ENCODE data around the gene ARHGAP28. TPM values are rescaled to one million over a fixed set of nuclear protein-coding genes. Genes with fewer than 3 reads are reported as not detected.
"Not testable (repeated sequence)": the region's sequence is repeated elsewhere in the genome, so short reads cannot be mapped to it uniquely, and the experiment has no call there.

ARHGAP28 gene
- total RNA-seq, 6 donors from 2014 or later: 4.1 to 18.9 (median 11.3) TPM

DNA sequence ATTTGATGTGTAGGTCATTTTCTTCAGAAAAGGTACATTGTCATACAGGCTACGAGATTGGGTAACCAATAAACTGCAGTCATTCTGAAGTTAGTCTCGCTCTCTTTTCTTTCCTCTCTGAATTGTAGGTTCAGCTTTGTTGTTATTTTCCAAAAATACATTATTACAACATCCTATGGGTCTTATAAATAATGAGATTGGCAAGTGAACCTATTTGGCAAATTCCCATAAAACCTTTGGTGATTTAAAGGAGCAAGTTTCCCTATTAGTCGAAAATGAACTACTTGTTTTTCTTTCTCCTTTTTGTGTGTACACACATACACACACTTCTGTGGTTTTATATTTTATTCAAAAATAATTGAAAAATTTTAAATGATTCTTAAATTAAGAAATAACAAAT lies 67.0 kb downstream of the ARHGAP28 start:
- DNase-seq: no peak
- Histone ChIP-seq H3K36me3 (no peaks in the 10 kb centered on the region), H3K4me3 (no peak overlapping the region), H3K27me3 (no peaks in the 10 kb centered on the region), H3K4me1 (no peaks in the 10 kb centered on the region), H3K27ac (no peak overlapping the region), H3K9me3 (no peaks in the 10 kb centered on the region)
- WGBS, 2 donors: 78 to 88% methylated on average over 3 of the region's 3 CpGs
- TF ChIP-seq EP300 (IDR thresholded peaks at IDR 0.05) (no peak), POLR2AphosphoS5 (IDR thresholded peaks at IDR 0.05) (no peak), POLR2A (IDR thresholded peaks at IDR 0.05) (no peak)
- TF ChIP-seq, protein P1, sequence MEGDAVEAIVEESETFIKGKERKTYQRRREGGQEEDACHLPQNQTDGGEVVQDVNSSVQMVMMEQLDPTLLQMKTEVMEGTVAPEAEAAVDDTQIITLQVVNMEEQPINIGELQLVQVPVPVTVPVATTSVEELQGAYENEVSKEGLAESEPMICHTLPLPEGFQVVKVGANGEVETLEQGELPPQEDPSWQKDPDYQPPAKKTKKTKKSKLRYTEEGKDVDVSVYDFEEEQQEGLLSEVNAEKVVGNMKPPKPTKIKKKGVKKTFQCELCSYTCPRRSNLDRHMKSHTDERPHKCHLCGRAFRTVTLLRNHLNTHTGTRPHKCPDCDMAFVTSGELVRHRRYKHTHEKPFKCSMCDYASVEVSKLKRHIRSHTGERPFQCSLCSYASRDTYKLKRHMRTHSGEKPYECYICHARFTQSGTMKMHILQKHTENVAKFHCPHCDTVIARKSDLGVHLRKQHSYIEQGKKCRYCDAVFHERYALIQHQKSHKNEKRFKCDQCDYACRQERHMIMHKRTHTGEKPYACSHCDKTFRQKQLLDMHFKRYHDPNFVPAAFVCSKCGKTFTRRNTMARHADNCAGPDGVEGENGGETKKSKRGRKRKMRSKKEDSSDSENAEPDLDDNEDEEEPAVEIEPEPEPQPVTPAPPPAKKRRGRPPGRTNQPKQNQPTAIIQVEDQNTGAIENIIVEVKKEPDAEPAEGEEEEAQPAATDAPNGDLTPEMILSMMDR (IDR thresholded peaks at IDR 0.05): no peak
- ATAC-seq (ENCODE audit: low FRiP score in 2 of 2): no peak

DNA sequence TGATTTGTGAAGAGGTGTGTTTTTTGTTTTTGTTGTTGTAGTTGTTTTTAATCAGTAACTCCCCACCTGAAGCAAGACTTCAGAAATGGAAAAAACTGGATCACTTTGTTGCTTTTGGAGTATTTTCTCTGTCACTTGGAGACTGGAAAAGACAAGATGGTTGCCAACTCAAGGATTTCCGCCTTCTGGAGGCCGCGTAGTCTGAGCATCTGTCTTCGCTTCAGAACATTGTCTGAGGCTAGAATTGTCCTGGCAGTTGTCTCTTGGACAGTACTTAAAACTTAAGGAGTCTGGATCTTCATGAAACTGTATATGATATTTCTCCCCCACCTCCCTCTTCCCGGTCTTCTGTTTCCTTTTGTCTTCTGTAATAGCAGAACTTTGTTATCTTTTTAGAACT lies 67.7 kb downstream of the ARHGAP28 start:
- no peak for ATAC-seq (ENCODE audit: low FRiP score in 2 of 2)
- H3K4me1 ChIP-seq: no peaks in the 10 kb centered on the region
- no peak overlapping the region for H3K4me3 ChIP-seq
- H3K27ac ChIP-seq: peak overlapping the region in 1 of 4 donors; percentile 17
- DNase-seq: no peak
- H3K9me3 ChIP-seq: peaks cover 0 to 3% (median 0%) of the 10 kb centered on the region in 4 donors
- H3K27me3 ChIP-seq: no peaks in the 10 kb centered on the region
- WGBS, 2 donors: 83 to 85% methylated on average over 5 of the region's 5 CpGs
- TF ChIP-seq, protein P1 (IDR thresholded peaks at IDR 0.05): no peak
- TF ChIP-seq POLR2A (IDR thresholded peaks at IDR 0.05) (no peak), POLR2AphosphoS5 (IDR thresholded peaks at IDR 0.05) (no peak), EP300 (IDR thresholded peaks at IDR 0.05) (no peak)
- H3K36me3 ChIP-seq: no peaks in the 10 kb centered on the region

DNA sequence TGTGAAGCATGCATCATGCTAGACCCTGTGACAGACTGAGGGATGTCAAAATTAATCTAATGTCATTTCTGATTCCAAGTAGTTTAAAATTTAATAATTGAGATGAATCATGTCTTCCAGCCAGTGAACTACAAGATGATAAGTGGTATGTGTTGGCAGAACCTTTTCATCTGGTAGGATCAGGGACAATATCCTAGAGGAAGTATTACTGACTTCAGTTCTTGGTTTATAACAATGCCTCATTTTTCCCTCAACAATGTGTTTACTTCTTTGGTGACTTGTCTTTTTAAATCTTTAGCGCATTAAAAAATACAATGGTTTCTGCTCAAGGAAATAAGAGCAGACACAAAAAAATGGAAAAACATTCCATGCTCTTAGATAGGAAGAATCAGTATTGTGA lies 69.4 kb downstream of the ARHGAP28 start:
- no peaks in the 10 kb centered on the region for H3K4me1 ChIP-seq
- ATAC-seq (ENCODE audit: low FRiP score in 2 of 2) (no peak), DNase-seq (no peak)
- H3K4me3 ChIP-seq: no peak overlapping the region
- peaks cover 0 to 6% (median 3%) of the 10 kb centered on the region in 4 donors for H3K9me3 ChIP-seq
- no peaks in the 10 kb centered on the region for H3K36me3 ChIP-seq
- WGBS, 2 donors: 61 to 95% methylated on average over 1 of the region's 1 CpG
- H3K27ac ChIP-seq: no peak overlapping the region
- no peak for TF ChIP-seq EP300 (IDR thresholded peaks at IDR 0.05)
- TF ChIP-seq, protein P1 (IDR thresholded peaks at IDR 0.05): no peak
- no peak for TF ChIP-seq POLR2A (IDR thresholded peaks at IDR 0.05)
- no peak for TF ChIP-seq POLR2AphosphoS5 (IDR thresholded peaks at IDR 0.05)
- no peaks in the 10 kb centered on the region for H3K27me3 ChIP-seq

DNA sequence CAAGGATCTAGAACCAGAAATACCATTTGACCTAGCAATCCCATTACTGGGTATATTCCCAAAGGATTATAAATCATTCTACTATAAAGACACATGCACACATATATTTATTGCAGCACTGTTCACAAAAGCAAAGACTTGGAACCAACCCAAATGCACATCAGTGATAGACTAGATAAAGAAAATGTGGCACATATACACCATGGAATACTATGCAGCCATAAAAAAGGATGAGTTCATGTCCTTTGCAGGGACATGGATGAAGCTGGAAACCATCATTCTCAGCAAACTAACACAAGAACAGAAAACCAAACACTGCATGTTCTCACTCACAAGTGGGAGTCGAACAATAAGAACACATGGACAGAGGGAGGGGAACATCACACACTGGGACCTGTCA lies 70.8 kb downstream of the ARHGAP28 start:
- not testable (repeated sequence) for H3K36me3 ChIP-seq; H3K27ac ChIP-seq; ATAC-seq (ENCODE audit: low FRiP score in 2 of 2); DNase-seq; H3K4me3 ChIP-seq; H3K9me3 ChIP-seq; H3K27me3 ChIP-seq; H3K4me1 ChIP-seq
- WGBS, 2 donors: 85 to 86% methylated on average over 1 of the region's 1 CpG

DNA sequence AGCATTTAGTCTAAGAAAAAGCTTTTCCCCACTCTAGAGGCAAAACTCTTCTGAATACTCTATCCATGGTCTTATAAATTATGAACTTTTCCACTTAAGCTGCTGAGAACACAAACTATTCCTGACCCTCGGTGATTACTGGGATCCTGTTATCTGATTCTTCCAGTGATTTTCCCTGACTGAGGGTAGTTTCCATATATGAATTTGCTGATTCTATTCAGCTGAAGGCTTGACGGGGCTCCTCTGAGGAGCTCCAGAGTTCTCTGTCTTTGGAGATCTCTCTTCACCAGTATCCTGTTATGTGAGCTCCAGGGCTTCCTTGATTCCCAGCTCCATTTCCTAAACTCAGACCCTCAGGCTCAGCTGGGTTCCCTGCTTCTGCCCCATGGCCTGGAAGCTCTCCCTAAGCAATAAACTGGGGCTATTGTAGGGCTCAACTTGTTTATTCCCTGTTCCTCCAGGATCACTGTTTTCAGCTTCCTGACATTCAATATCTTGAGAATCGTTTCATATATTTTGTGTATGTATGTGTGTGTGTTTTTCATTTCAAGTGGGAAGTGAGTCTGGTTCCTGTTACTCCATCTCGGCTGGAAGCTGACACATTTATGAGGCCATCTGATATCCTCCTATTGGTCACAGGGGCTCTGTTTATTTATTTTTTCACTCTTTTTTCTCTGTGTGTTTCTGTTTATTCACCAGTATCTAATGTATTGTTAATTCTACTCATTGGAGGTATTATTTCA lies 78.2 kb downstream of the ARHGAP28 start:
- no peak for ATAC-seq (ENCODE audit: low FRiP score in 2 of 2)
- Histone ChIP-seq H3K36me3 (no peaks in the 10 kb centered on the region), H3K4me3 (no peak overlapping the region), H3K27ac (peak overlapping the region in 1 of 4 donors; percentile 10), H3K4me1 (no peaks in the 10 kb centered on the region), H3K9me3 (peaks cover 0 to 6% (median 2%) of the 10 kb centered on the region in 4 donors), H3K27me3 (no peaks in the 10 kb centered on the region)
- DNase-seq: no peak
- WGBS, 2 donors: 38 to 46% methylated on average over 4 of the region's 4 CpGs
- TF ChIP-seq POLR2A (IDR thresholded peaks at IDR 0.05): no peak
- TF ChIP-seq, protein P1 (IDR thresholded peaks at IDR 0.05): no peak
- no peak for TF ChIP-seq EP300 (IDR thresholded peaks at IDR 0.05)
- TF ChIP-seq POLR2AphosphoS5 (IDR thresholded peaks at IDR 0.05): no peak

Measured in upper lobe of left lung (tissue), 6 donors.